ENCODE measurements around the gene MLLT3. TPM values are rescaled to one million over a fixed set of nuclear protein-coding genes. Genes with fewer than 3 reads are reported as not detected.

The MLLT3 gene
- total RNA-seq, 1 experiment from 2014 or later: 24.2 TPM

DNA sequence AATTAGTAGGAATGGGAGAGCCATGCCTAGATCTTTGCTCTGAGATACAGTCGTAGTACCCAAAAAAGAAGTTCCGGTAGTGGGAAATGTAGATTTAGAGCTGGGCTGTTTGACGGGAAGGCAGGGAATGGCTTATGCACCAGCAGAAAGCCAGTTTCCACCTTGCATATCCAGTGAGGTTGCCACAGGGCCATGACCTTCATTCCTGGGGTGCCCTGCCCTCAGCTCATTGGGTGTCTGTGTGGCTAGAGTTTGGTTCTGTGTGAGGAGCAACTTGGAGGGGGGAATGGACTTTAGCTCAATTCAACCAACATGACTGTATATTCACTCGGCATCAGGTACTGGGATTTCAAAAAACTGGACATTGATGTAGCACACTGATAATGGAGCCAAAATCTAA is 300.1 kb downstream of the MLLT3 start:
- BruUV-seq (replicated peaks): no TSS peak
- CTCF ChIA-PET: no interaction called here
- no peaks in the 10 kb centered on the region for H3K27me3 ChIP-seq (replicated peaks; ENCODE audit: insufficient read depth, low read depth, low read length, poor library complexity)
- H3K27ac ChIP-seq (ENCODE audit: low read depth, low read length, poor library complexity, severe bottlenecking): no peak overlapping the region
- TF ChIP-seq EZH2 (IDR thresholded peaks at IDR 0.05; ENCODE audit: borderline replicate concordance, low read depth, low read length, poor library complexity, severe bottlenecking): no peak
- TF ChIP-seq, protein P1, sequence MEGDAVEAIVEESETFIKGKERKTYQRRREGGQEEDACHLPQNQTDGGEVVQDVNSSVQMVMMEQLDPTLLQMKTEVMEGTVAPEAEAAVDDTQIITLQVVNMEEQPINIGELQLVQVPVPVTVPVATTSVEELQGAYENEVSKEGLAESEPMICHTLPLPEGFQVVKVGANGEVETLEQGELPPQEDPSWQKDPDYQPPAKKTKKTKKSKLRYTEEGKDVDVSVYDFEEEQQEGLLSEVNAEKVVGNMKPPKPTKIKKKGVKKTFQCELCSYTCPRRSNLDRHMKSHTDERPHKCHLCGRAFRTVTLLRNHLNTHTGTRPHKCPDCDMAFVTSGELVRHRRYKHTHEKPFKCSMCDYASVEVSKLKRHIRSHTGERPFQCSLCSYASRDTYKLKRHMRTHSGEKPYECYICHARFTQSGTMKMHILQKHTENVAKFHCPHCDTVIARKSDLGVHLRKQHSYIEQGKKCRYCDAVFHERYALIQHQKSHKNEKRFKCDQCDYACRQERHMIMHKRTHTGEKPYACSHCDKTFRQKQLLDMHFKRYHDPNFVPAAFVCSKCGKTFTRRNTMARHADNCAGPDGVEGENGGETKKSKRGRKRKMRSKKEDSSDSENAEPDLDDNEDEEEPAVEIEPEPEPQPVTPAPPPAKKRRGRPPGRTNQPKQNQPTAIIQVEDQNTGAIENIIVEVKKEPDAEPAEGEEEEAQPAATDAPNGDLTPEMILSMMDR (conservative IDR thresholded peaks at IDR 0.05; ENCODE audit: low read depth, low read length): no peak
- H3K9me3 ChIP-seq (ENCODE audit: low read depth, low read length, poor library complexity, severe bottlenecking): no peaks in the 10 kb centered on the region
- no peaks in the 10 kb centered on the region for H3K36me3 ChIP-seq (ENCODE audit: insufficient read depth, low read length, poor library complexity, severe bottlenecking)
- intact Hi-C loops (cut with micrococcal nuclease; ENCODE audit: unreplicated experiment): no loop called here
- no peak for DNase-seq (ENCODE audit: low spot score)
- no peak overlapping the region for H3K4me3 ChIP-seq (ENCODE audit: low read depth, low read length, poor library complexity, severe bottlenecking)
- H3K4me1 ChIP-seq (ENCODE audit: insufficient read depth, low read length, poor library complexity, severe bottlenecking): no peaks in the 10 kb centered on the region
- POLR2A ChIA-PET (ENCODE audit: low non-redundant PET): no interaction called here

DNA sequence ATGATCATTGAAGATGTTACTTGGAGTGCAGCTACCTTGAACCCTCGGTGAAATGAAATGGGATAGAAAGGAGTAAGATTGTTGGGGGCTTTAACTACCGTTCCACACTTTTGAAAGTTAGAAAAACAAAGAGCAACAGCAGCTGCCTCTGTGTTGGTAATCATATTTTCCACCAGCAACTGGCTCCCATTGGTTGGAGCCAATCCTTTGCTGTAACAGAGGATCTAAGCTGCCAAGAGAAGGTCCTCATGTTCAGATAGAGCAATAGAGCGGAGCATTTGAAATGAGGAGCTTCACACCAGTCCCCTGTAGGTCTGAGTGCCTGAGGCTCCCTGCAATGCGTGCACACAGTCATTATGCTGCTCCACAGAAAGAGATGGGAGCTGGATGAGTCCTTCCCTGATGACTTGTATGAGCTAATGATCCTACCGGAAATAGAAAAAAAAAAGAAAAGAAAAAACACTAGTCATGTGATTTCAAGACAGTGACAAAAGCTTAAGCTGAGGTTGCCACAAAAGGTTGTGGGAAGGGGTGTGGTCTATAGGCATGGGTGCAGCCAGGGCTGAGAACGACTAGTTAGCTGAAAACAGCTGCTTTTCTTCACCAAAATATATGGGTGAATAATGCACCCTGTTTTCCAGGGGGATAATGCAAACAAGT is 300.7 kb downstream of the MLLT3 start:
- no peak for TF ChIP-seq EZH2 (IDR thresholded peaks at IDR 0.05; ENCODE audit: borderline replicate concordance, low read depth, low read length, poor library complexity, severe bottlenecking)
- TF ChIP-seq, protein P1 (conservative IDR thresholded peaks at IDR 0.05; ENCODE audit: low read depth, low read length): no peak
- Histone ChIP-seq H3K4me1 (ENCODE audit: insufficient read depth, low read length, poor library complexity, severe bottlenecking) (no peaks in the 10 kb centered on the region), H3K27ac (ENCODE audit: low read depth, low read length, poor library complexity, severe bottlenecking) (no peak overlapping the region), H3K36me3 (ENCODE audit: insufficient read depth, low read length, poor library complexity, severe bottlenecking) (no peaks in the 10 kb centered on the region), H3K27me3 (replicated peaks; ENCODE audit: insufficient read depth, low read depth, low read length, poor library complexity) (no peaks in the 10 kb centered on the region), H3K4me3 (ENCODE audit: low read depth, low read length, poor library complexity, severe bottlenecking) (no peak overlapping the region), H3K9me3 (ENCODE audit: low read depth, low read length, poor library complexity, severe bottlenecking) (no peaks in the 10 kb centered on the region)
- ChIA-PET POLR2A (ENCODE audit: low non-redundant PET) (no interaction called here), CTCF (no interaction called here)
- BruUV-seq (replicated peaks): no TSS peak
- intact Hi-C loops (cut with micrococcal nuclease; ENCODE audit: unreplicated experiment): no loop called here
- peak; percentile 23 for DNase-seq (ENCODE audit: low spot score)

DNA sequence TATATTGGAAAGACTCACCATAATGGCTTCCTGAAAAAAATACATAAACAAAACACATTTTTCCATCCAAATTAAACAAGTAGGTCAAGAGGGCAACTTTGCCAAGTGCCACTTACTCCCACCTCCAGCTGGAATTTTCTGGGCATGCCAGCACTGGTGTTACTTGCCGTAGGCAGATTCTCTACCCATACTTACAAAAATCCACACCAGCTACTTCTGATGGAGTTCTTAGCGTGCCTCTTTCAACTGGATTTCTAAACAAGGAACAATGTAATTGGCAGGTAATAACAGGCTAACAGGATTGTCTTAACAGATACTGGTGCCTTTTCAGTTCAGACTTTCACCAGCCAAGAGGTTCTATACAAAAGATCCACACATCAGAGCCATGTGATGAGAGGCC is 301.4 kb downstream of the MLLT3 start:
- BruUV-seq (replicated peaks): no TSS peak
- no peak for DNase-seq (ENCODE audit: low spot score)
- H3K4me3 ChIP-seq (ENCODE audit: low read depth, low read length, poor library complexity, severe bottlenecking): no peak overlapping the region
- H3K36me3 ChIP-seq (ENCODE audit: insufficient read depth, low read length, poor library complexity, severe bottlenecking): no peaks in the 10 kb centered on the region
- TF ChIP-seq EZH2 (IDR thresholded peaks at IDR 0.05; ENCODE audit: borderline replicate concordance, low read depth, low read length, poor library complexity, severe bottlenecking): no peak
- H3K27ac ChIP-seq (ENCODE audit: low read depth, low read length, poor library complexity, severe bottlenecking): no peak overlapping the region
- ChIA-PET CTCF (no interaction called here), POLR2A (ENCODE audit: low non-redundant PET) (no interaction called here)
- no peaks in the 10 kb centered on the region for H3K9me3 ChIP-seq (ENCODE audit: low read depth, low read length, poor library complexity, severe bottlenecking)
- intact Hi-C loops (cut with micrococcal nuclease; ENCODE audit: unreplicated experiment): no loop called here
- no peaks in the 10 kb centered on the region for H3K4me1 ChIP-seq (ENCODE audit: insufficient read depth, low read length, poor library complexity, severe bottlenecking)
- H3K27me3 ChIP-seq (replicated peaks; ENCODE audit: insufficient read depth, low read depth, low read length, poor library complexity): no peaks in the 10 kb centered on the region
